ENCODE measurements around the gene LDLR.

LDLR gene

GRCh38 chr19:11046605-11047354 is 42.5 kb upstream of the LDLR start:
- no peak for ATAC-seq
- TF ChIP-seq ZFP3 (CRISPR knock-in tag; IDR thresholded peaks at IDR 0.05) (no peak), PATZ1 (CRISPR knock-in tag; IDR thresholded peaks at IDR 0.05; ENCODE audit: borderline replicate concordance) (no peak), CSRNP3 (CRISPR knock-in tag; IDR thresholded peaks at IDR 0.05) (no peak), OSR1 (CRISPR knock-in tag; IDR thresholded peaks at IDR 0.05) (no peak)

GRCh38 chr19:11047866-11048265 is 41.4 kb upstream of the LDLR start:
- ATAC-seq, result no peak
- TF ChIP-seq TSHZ2 (CRISPR knock-in tag; IDR thresholded peaks at IDR 0.05) (no peak), ZNF8 (CRISPR knock-in tag; IDR thresholded peaks at IDR 0.05) (no peak), PATZ1 (CRISPR knock-in tag; IDR thresholded peaks at IDR 0.05; ENCODE audit: borderline replicate concordance) (no peak)

GRCh38 chr19:11050323-11051114 is 38.7 kb upstream of the LDLR start:
- TF ChIP-seq PPARA (CRISPR knock-in tag; IDR thresholded peaks at IDR 0.05; ENCODE audit: borderline replicate concordance), result no peak
- no peak for TF ChIP-seq BACH2 (CRISPR knock-in tag; IDR thresholded peaks at IDR 0.05; ENCODE audit: borderline replicate concordance)
- no peak for TF ChIP-seq SNAI2 (CRISPR knock-in tag; IDR thresholded peaks at IDR 0.05)
- no peak for TF ChIP-seq ISL1 (CRISPR knock-in tag; IDR thresholded peaks at IDR 0.05)
- no peak for TF ChIP-seq TOX (CRISPR knock-in tag; IDR thresholded peaks at IDR 0.05; ENCODE audit: borderline replicate concordance)
- no peak for TF ChIP-seq ZFP30 (CRISPR knock-in tag; IDR thresholded peaks at IDR 0.05)
- no peak for TF ChIP-seq PATZ1 (CRISPR knock-in tag; IDR thresholded peaks at IDR 0.05; ENCODE audit: borderline replicate concordance)
- TF ChIP-seq RARB (CRISPR knock-in tag; IDR thresholded peaks at IDR 0.05), result no peak
- TF ChIP-seq TSHZ2 (CRISPR knock-in tag; IDR thresholded peaks at IDR 0.05), result no peak
- no peak for TF ChIP-seq GLIS3 (CRISPR knock-in tag; IDR thresholded peaks at IDR 0.05)
- TF ChIP-seq CSRNP3 (CRISPR knock-in tag; IDR thresholded peaks at IDR 0.05), result no peak
- no peak for TF ChIP-seq POU6F1 (CRISPR knock-in tag; IDR thresholded peaks at IDR 0.05; ENCODE audit: borderline replicate concordance, low read depth)
- no peak for TF ChIP-seq ZFP3 (CRISPR knock-in tag; IDR thresholded peaks at IDR 0.05)
- ATAC-seq, result no peak

All from SK-N-SH treated with all-trans-retinoic acid at 6 μM for 48 hours (cell line).